Panc1 (cell line): ENCODE data around the gene NPLOC4. TPM values are rescaled to one million over a fixed set of nuclear protein-coding genes. Genes with fewer than 3 reads are reported as not detected.

Source experiments
- total RNA-seq: library from RNA; stranded (reverse); gene quantifications from one replicate; pipeline ENCODE4 v1.2.1, GENCODE V29; 2021; ENCODE audit not compliant: unreplicated experiment

Gene NPLOC4
- total RNA-seq, 1 experiment from 2014 or later = 246 TPM

Other genes with a start within 250 kb of the NPLOC4 start
- gene BAHCC1, start 241.7 kb downstream of the NPLOC4 start, total RNA-seq = 77.4 TPM
- gene ACTG1, start 124.3 kb downstream of the NPLOC4 start, total RNA-seq = 4,502 TPM
- 1.2 TPM for gene FSCN2, start 108.7 kb downstream of the NPLOC4 start, total RNA-seq
- gene FAAP100, start 84.8 kb downstream of the NPLOC4 start, total RNA-seq = 265 TPM
- 4.8 TPM for gene TSPAN10, start 84 bp upstream of the NPLOC4 start, total RNA-seq
- gene PDE6G, start 19.4 kb upstream of the NPLOC4 start, total RNA-seq = 0.85 TPM
- gene OXLD1, start 29.5 kb upstream of the NPLOC4 start, total RNA-seq = 42.8 TPM
- gene CCDC137, start 29.6 kb upstream of the NPLOC4 start, total RNA-seq = 74.6 TPM
- 52.7 TPM for gene ARL16, start 46.7 kb upstream of the NPLOC4 start, total RNA-seq
- 240 TPM for gene HGS, start 46.9 kb upstream of the NPLOC4 start, total RNA-seq
- gene MRPL12, start 66.3 kb upstream of the NPLOC4 start, total RNA-seq = 157 TPM
- gene SLC25A10, start 75.2 kb upstream of the NPLOC4 start, total RNA-seq = 81.2 TPM
- gene GCGR, start 167.0 kb upstream of the NPLOC4 start, total RNA-seq = 1.6 TPM
- gene MCRIP1, start 196.2 kb upstream of the NPLOC4 start, total RNA-seq = 115 TPM
- gene PPP1R27, start 197.9 kb upstream of the NPLOC4 start, total RNA-seq = not detected
- gene P4HB, start 223.4 kb upstream of the NPLOC4 start, total RNA-seq = 759 TPM
- 420 TPM for gene ARHGDIA, start 234.2 kb upstream of the NPLOC4 start, total RNA-seq